GM18498 (cell line): ENCODE results near the gene PIERCE2.
"Not testable (repeated sequence)": the region's sequence is repeated elsewhere in the genome, so short reads cannot be mapped to it uniquely, and the experiment has no call there.

Experiments used
- ATAC-seq: cut with Tn5 transposase; IDR thresholded peaks from one replicate; pipeline ENCODE4 v1.9.1; 2021; ENCODE audit warnings: mild to moderate bottlenecking, moderate library complexity; ENCODE audit not compliant: unreplicated experiment

Gene PIERCE2

GRCh38 chr15:55408012-55408928, at the start of gene PIERCE2, which contains the start of gene CCPG1:
Gene PIERCE2 (plus strand): TSS chr15:55408495. CDS start chr15:55408769, 274 bp downstream.
Gene CCPG1 (minus strand): TSS chr15:55408359. CDS start chr15:55389424, 18,935 bp downstream.
- peak; percentile 93 for ATAC-seq

- no peak for ATAC-seq
Measured at GRCh38 chr15:55360256-55360655, 48.0 kb upstream of the PIERCE2 start.

GRCh38 chr15:55361048-55361447, 47.2 kb upstream of the PIERCE2 start:
- no peak for ATAC-seq

GRCh38 chr15:55362641-55363040, 45.7 kb upstream of the PIERCE2 start:
- ATAC-seq: no peak

GRCh38 chr15:55366981-55367380, 41.3 kb upstream of the PIERCE2 start:
- no peak for ATAC-seq

GRCh38 chr15:55372701-55373440, 35.4 kb upstream of the PIERCE2 start:
- peak; percentile 65 for ATAC-seq

- ATAC-seq: no peak
Measured at GRCh38 chr15:55379095-55379494, 29.2 kb upstream of the PIERCE2 start.

GRCh38 chr15:55381595-55381994, 26.7 kb upstream of the PIERCE2 start:
- no peak for ATAC-seq

GRCh38 chr15:55383687-55384086, 24.6 kb upstream of the PIERCE2 start:
- ATAC-seq: no peak

GRCh38 chr15:55387027-55387426, 21.3 kb upstream of the PIERCE2 start:
- ATAC-seq: no peak

GRCh38 chr15:55389264-55389607, 19.1 kb upstream of the PIERCE2 start:
- ATAC-seq: no peak

- ATAC-seq: no peak
Measured at GRCh38 chr15:55394694-55395093, 13.6 kb upstream of the PIERCE2 start.

- ATAC-seq: no peak
Measured at GRCh38 chr15:55398243-55398642, 10.1 kb upstream of the PIERCE2 start.

GRCh38 chr15:55400050-55400449, 8.2 kb upstream of the PIERCE2 start:
- not testable (repeated sequence) for ATAC-seq

GRCh38 chr15:55401786-55402246, 6.5 kb upstream of the PIERCE2 start:
- no peak for ATAC-seq

GRCh38 chr15:55402707-55403106, 5.6 kb upstream of the PIERCE2 start:
- peak; percentile 57 for ATAC-seq

- ATAC-seq: no peak
Measured at GRCh38 chr15:55403531-55403930, 4.8 kb upstream of the PIERCE2 start.

- no peak for ATAC-seq
Measured at GRCh38 chr15:55407498-55408011, 740 bp upstream of the PIERCE2 start.

- not testable (repeated sequence) for ATAC-seq
Measured at GRCh38 chr15:55408976-55409375, 681 bp downstream of the PIERCE2 start.

GRCh38 chr15:55417678-55418077, 9.4 kb downstream of the PIERCE2 start:
- not testable (repeated sequence) for ATAC-seq

GRCh38 chr15:55420171-55420866, 12.0 kb downstream of the PIERCE2 start:
- ATAC-seq: no peak
